Astrocyte (in vitro differentiated cells and primary cell): ENCODE results near the gene SPP1. TPM values are rescaled to one million over a fixed set of nuclear protein-coding genes. Genes with fewer than 3 reads are reported as not detected.

Experiments
- DNase-seq: peaks from one replicate; pipeline ENCODE4 v3.0.0-alpha.2; 2010; ENCODE audit warnings: low read depth
- FAIRE-seq: peaks from 2 replicates; lab custom pipeline; 2011; peaks lifted over from hg19 to GRCh38; lab: Jason Lieb, UNC
- H2AFZ ChIP-seq: 2 replicates; pipeline ENCODE4 v1.6.0; 2012; ENCODE audit warnings: low read depth, low read length, inconsistent platforms
- H3K27ac ChIP-seq: 2 replicates; pipeline ENCODE4 v1.5.1; 2011; ENCODE audit warnings: low read depth, low read length, inconsistent platforms
- H3K27me3 ChIP-seq: 2 replicates; pipeline ENCODE4 v1.6.0; 2011; ENCODE audit warnings: low read length, inconsistent platforms; ENCODE audit not compliant: insufficient read depth
- H3K36me3 ChIP-seq: 2 replicates; pipeline ENCODE4 v1.5.1; 2011; ENCODE audit warnings: low read length, inconsistent platforms; ENCODE audit not compliant: insufficient read depth
- H3K4me1 ChIP-seq: 2 replicates; pipeline ENCODE4 v1.5.1; 2011; ENCODE audit warnings: low read length, inconsistent platforms; ENCODE audit not compliant: insufficient read depth
- H3K4me2 ChIP-seq: 2 replicates; pipeline ENCODE4 v1.6.0; 2012; ENCODE audit warnings: low read length, inconsistent platforms
- H3K4me3 ChIP-seq: 2 replicates; pipeline ENCODE4 v1.5.1; 2011; ENCODE audit warnings: low read depth, mild to moderate bottlenecking, low read length, inconsistent platforms; ENCODE audit not compliant: insufficient read depth
- H3K79me2 ChIP-seq: 2 replicates; pipeline ENCODE4 v1.6.0; 2012; ENCODE audit warnings: mild to moderate bottlenecking, low read length, inconsistent platforms; ENCODE audit not compliant: insufficient read depth
- H3K9ac ChIP-seq: 2 replicates; pipeline ENCODE4 v1.6.0; 2012; ENCODE audit warnings: mild to moderate bottlenecking, low read length, inconsistent platforms
- H3K9me3 ChIP-seq: 2 replicates; pipeline ENCODE4 v1.5.1; 2012; ENCODE audit warnings: low read depth, mild to moderate bottlenecking, low read length, inconsistent platforms; ENCODE audit not compliant: insufficient read depth
- H4K20me1 ChIP-seq: 2 replicates; pipeline ENCODE4 v1.6.0; 2012; ENCODE audit warnings: low read length, inconsistent platforms; ENCODE audit not compliant: insufficient read depth
- H3K27ac Mint-ChIP-seq: one replicate; pipeline ENCODE4 v1.8.0; 2021; ENCODE audit warnings: mild to moderate bottlenecking, mixed read lengths; ENCODE audit not compliant: unreplicated experiment
- H3K27me3 Mint-ChIP-seq: one replicate; pipeline ENCODE4 v1.8.0; 2021; ENCODE audit warnings: low read depth, mixed read lengths; ENCODE audit not compliant: unreplicated experiment
- H3K36me3 Mint-ChIP-seq: one replicate; pipeline ENCODE4 v1.8.0; 2021; ENCODE audit warnings: low read depth, mixed read lengths; ENCODE audit not compliant: unreplicated experiment
- H3K4me1 Mint-ChIP-seq: one replicate; pipeline ENCODE4 v1.8.0; 2021; ENCODE audit warnings: low read depth, mixed read lengths; ENCODE audit not compliant: unreplicated experiment
- H3K4me3 Mint-ChIP-seq: one replicate; pipeline ENCODE4 v1.8.0; 2021; ENCODE audit warnings: mild to moderate bottlenecking, moderate library complexity, mixed read lengths; ENCODE audit not compliant: unreplicated experiment
- H3K9me3 Mint-ChIP-seq: one replicate; pipeline ENCODE4 v1.8.0; 2021; ENCODE audit warnings: mild to moderate bottlenecking, mixed read lengths; ENCODE audit not compliant: unreplicated experiment
- CTCF ChIP-seq: IDR thresholded peaks from 2 replicates; pipeline ENCODE4 v1.5.1; 2011; ENCODE audit warnings: low read depth, mild to moderate bottlenecking, inconsistent platforms, low read length, moderate library complexity; ENCODE audit not compliant: insufficient read depth
- EZH2 ChIP-seq: IDR thresholded peaks from 2 replicates; pipeline ENCODE4 v1.6.1; 2012; ENCODE audit warnings: mild to moderate bottlenecking, low read length, inconsistent platforms; ENCODE audit not compliant: insufficient read depth
- total RNA-seq: library from RNA; stranded (reverse); gene quantifications from 2 replicates; pipeline ENCODE4 v1.2.1, GENCODE V29; 2021

The SPP1 gene
- total RNA-seq, 1 donor from 2014 or later, result 217 TPM

- H3K27me3 ChIP-seq, result no peaks in the 10 kb centered on the region
- H3K27ac ChIP-seq, result no peak overlapping the region
- Mint-ChIP-seq H3K27ac (no peak overlapping the region), H3K4me3 (no peak overlapping the region), H3K36me3 (peaks cover 2% of the 10 kb centered on the region), H3K9me3 (no peaks in the 10 kb centered on the region), H3K4me1 (peaks cover 16% of the 10 kb centered on the region), H3K27me3 (no peaks in the 10 kb centered on the region)
- peaks cover 21% of the 10 kb centered on the region for H3K4me1 ChIP-seq
- no peak overlapping the region for H2AFZ ChIP-seq
- H3K79me2 ChIP-seq, result peaks cover 91% of the 10 kb centered on the region
- FAIRE-seq (no peak), DNase-seq (no peak)
- H3K36me3 ChIP-seq, result peaks cover 6% of the 10 kb centered on the region
- no peak overlapping the region for H3K9ac ChIP-seq
- H3K9me3 ChIP-seq, result no peaks in the 10 kb centered on the region
- TF ChIP-seq EZH2 (no peak), CTCF (no peak)
- peaks cover 37% of the 10 kb centered on the region for H4K20me1 ChIP-seq
- no peak overlapping the region for H3K4me2 ChIP-seq
- H3K4me3 ChIP-seq, result no peak overlapping the region
These were observed 40.3 kb downstream of the SPP1 start for GRCh38 chr4:88015659-88016295.

GRCh38 chr4:88017516-88018297, 42.2 kb downstream of the SPP1 start:
- DNase-seq (peak; percentile 98), FAIRE-seq (peak; percentile 63)
- peak overlapping the region; percentile 96 for H3K27ac ChIP-seq
- Mint-ChIP-seq H3K27ac (peak overlapping the region; percentile 78), H3K27me3 (no peaks in the 10 kb centered on the region), H3K36me3 (peaks cover 3% of the 10 kb centered on the region), H3K4me1 (peaks cover 14% of the 10 kb centered on the region), H3K4me3 (peak overlapping the region; percentile 66), H3K9me3 (no peaks in the 10 kb centered on the region)
- peak overlapping the region; percentile 73 for H3K9ac ChIP-seq
- H3K9me3 ChIP-seq, result no peaks in the 10 kb centered on the region
- peak overlapping the region; percentile 47 for H3K4me2 ChIP-seq
- H4K20me1 ChIP-seq, result peaks cover 29% of the 10 kb centered on the region
- H3K79me2 ChIP-seq, result peaks cover 91% of the 10 kb centered on the region
- peaks cover 18% of the 10 kb centered on the region for H3K4me1 ChIP-seq
- TF ChIP-seq CTCF (no peak), EZH2 (no peak)
- H3K4me3 ChIP-seq, result peak overlapping the region; percentile 23
- peaks cover 16% of the 10 kb centered on the region for H3K36me3 ChIP-seq
- no peaks in the 10 kb centered on the region for H3K27me3 ChIP-seq
- no peak overlapping the region for H2AFZ ChIP-seq
